AG08396 (cell line): Measurements from ENCODE around the gene BRINP3.

ENCODE experiments used
- DNase-seq: peaks from one replicate; pipeline ENCODE4 v3.0.0; 2012; ENCODE audit warnings: low spot score, mixed read lengths

The BRINP3 gene

DNA sequence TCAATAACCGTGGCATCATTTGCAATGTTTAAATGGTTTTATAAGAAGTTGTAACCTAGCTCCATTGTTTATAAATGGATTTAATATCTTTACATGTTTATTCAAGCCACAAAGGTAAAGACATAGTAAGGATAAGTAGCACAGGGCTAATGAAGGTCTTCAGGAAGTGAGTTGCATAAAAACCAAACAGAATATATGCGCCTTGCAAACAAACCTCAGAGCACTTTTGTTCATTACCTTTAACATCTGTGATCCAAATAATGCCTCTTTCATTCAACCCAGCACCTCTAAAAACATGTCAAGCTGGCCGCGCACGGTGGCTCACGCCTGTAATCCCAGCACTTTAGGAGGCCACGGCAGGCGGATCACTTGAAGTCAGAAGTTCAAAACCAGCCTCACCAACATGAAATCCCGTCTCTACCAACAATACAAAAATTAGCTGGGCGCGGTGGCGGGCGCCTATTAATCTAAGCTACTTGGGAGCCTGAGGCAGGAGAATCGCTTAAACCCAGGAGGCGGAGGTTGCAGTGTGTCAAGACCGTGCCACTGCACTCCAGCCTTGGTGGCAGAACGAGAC, 25.3 kb downstream of the BRINP3 start:
- no peak for DNase-seq

DNA sequence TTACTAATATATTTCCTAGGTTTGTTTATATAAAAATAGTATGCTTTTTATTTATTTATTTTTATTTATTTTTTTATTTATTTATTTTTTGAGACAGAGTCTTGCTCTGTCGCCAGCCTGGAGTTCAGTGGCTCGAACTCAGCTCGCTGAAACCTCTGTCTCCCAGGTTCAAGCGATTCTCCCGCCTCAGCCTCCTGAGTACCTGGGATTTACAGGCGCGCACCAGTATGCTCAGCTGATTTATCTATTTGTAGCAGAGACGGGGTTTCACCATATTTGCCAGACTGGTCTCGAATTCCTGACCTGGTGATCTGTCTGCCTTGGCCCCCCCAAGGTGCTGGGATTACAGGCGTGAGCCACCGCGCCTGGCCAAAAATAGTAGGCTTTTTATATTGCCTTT, 33.2 kb downstream of the BRINP3 start:
- DNase-seq: no peak

DNA sequence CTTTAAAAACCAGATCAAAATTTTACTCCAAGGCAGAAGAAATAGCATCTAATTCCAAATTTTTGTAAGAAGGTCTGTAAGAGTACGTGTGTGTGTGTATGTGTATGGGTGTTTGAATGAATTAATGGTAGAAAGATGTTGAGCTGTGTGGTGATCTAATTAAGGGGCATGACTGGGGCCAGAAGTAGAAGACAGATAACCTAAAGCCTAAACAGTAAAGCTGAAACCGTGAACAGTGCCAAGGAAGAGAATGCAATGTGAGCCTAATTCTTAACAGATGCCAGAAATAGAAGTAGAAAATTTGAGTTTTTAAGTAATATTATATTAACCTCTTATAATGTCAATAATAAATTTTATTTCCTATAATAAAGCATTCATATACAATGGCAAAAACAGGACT, 38.2 kb downstream of the BRINP3 start:
- no peak for DNase-seq

DNA sequence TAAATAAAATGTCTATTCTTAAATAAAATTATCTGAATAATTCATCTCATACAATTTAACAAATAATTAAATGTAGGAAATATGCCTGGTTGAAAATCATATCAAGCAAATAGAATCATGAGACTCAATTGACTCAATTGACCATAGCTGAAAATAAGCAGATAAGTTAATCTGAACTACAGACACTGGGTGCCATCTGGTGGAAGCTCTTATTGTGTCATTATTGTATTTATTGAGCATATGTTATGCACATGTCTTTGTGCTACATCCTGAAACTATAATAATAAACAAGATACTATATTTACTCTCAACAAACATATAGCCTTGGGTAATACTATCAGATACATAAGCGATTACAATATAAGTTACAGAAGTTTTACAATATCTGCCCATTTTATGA, 41.0 kb downstream of the BRINP3 start:
- peak; percentile 1 for DNase-seq

DNA sequence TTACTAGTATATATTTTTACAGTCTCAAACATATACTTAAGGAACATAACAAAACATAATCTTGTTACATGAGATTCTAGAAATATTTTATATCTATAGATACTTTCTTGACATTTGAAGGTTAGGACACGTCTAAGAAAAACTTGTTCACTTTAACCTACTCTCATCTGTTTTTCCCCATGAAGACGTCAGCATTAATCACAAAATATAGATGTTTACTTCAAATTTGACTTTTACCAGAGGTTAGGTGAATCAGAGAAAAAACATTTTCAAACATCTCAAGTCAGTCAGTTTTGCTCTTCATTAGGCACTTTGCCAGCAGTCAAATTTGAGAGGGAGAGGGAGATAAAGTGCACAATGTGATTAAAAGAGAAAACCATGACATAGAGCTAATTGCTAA, 47.7 kb downstream of the BRINP3 start:
- no peak for DNase-seq

DNA sequence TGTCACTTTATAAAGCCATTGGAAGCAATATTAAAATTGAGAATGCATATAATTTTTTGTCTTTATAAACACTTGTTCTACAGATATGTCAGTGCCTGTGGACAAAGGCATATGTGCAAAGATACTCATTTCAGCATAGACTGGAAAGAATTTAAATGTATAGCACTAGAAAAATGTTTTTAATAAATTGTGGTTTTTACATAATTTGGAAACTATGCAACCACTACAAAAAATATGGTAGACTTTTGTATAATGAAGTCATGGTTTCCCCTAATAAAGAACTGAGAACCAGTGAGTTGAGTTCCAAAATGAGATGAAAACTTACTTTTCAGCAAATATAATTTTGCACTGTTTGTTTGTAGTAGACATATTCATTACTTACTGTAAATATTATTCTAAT, 48.5 kb downstream of the BRINP3 start:
- no peak for DNase-seq

DNA sequence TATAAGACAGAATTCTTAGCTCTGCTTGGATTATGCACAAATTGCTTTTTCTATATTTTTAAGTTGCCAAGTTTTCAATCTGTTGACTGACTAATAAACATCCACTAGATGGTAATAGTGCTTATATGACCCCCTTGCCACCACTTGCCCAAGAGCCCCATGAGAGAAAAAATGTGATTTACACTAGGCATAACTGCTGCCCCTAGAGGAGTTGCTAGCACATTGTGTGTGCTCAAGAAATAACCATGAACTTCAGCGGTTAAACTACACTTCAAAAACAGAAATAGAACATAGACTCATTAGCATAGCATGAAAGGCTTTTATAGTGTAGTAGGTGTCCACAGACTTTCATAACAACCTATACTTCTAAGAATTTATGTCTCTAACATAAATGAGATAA, 61.4 kb downstream of the BRINP3 start:
- no peak for DNase-seq

DNA sequence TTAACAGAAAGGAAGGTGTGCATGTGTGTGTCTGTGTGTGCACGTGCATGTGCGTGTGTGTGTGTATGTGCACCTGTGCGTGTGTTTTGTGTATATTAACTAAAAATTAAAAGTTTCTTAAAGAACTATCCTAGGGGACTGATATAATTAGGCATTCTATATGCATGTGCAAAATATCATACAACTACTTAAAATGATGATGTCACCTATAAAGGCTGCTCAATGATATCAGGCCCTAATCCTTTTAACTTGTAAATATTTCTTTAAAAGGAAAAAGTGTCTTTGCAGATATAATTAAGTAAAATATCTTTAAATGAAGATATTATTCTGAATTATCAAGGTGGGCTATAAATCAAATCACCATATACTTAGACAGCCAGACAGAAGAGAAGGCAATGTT, 64.5 kb downstream of the BRINP3 start:
- DNase-seq: no peak

DNA sequence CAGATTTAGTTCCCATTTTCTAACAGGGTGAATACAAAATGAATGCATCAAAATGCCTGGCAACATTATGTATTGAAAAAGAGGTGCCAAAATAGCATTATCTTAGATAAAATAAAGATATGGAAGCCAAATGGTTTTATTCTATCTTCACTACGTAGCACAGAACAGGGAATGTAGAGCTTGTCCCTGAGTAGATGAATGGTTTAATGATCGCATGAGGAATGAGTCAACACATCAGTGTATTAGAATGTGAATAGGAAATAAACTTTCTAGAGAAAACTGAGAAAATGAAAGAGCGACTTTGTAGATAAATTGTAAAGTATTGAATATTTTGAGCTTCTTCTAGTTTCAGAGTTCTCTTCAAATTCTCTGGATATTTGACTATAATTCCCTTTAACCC, 74.3 kb downstream of the BRINP3 start:
- no peak for DNase-seq

DNA sequence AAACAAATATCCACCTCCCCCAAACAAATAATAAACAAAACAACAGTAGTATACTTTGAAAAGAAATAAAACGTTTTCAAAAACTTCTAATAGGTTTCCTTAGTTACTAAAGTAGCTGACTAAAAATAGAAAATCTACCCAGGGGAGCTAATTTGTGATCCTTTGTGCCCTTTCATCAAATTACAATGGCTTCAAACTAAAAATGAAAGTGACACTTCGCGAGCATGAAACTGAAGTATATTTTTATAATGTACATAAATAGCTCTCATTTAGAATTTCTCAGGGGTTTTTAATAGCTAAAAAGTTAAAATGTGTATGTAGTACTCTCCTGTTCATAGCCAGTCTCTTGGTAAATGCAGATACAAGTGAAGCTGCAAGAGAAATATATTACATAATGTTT, 78.4 kb downstream of the BRINP3 start:
- DNase-seq: no peak

DNA sequence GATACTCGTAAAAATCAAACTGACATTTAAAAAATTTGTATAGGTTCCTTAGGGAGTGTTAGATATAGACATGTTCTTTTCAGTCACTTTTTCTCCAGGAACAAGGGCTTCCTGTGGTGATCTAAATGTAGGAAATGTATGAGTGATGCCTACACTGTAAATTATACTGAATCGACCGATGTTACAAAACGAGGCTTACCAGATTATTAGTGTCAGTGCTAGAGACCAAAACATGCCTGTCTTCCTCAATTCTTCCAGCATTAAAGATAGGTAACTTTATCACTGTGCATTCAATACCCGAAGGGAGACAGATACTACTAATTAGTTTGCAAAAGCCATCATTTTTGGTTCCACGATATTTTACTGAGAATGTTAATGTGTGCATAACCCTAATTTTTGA, 86.1 kb downstream of the BRINP3 start:
- DNase-seq: no peak

DNA sequence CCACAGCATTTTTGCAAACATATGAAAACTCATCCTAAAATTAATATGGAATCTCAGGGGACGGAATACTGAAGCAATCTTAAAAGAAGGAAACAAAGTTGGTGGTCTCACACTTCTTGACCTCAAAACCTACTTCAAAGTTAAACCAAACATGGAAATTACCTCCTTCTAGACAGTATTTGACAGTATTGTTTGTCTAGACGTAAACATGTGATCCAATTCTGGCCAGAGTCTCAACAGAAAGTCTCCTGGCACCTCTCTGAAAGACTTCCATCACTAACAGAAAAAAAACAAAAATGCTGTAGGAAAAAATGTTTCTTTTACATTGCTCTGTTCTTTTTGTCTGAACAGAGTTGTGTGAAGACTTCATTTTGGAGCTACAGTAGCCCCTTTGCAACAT, 99.7 kb downstream of the BRINP3 start:
- no peak for DNase-seq

DNA sequence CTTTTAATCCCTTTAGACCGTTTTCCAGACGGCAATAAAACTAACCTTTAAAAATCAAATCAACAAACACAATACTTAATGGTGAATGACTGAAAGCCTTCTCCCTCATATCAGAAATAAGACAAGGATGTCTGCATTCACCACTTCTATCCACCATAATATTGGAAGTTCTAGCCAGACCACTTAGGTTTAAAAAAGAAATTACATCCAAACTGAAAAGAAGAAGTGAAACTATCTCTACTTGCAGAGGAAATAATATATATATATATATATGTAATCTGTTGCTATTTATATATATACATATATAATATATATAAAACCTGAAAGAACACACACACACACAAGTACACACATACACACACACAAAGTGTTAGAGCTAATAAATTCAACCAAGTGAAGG, 100.4 kb downstream of the BRINP3 start:
- DNase-seq: no peak

DNA sequence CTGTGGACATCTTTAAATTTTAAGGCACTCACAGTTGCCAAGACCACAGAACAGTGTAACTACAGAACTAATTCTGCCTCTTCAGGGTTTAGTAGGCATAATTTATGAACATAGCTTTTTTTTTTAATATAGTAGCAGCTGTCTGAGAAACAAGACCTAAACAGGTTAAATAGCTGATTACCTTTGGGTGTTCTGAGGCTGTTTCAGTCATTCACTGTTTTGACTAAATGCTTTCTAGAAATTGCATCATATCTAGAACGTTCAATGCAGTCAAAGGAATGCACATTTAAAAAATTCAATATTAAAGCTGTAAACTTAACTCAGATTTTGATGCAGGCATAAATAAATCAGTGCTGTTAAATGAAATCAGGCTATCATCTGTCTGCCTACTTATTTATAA, 101.6 kb downstream of the BRINP3 start:
- DNase-seq: no peak

DNA sequence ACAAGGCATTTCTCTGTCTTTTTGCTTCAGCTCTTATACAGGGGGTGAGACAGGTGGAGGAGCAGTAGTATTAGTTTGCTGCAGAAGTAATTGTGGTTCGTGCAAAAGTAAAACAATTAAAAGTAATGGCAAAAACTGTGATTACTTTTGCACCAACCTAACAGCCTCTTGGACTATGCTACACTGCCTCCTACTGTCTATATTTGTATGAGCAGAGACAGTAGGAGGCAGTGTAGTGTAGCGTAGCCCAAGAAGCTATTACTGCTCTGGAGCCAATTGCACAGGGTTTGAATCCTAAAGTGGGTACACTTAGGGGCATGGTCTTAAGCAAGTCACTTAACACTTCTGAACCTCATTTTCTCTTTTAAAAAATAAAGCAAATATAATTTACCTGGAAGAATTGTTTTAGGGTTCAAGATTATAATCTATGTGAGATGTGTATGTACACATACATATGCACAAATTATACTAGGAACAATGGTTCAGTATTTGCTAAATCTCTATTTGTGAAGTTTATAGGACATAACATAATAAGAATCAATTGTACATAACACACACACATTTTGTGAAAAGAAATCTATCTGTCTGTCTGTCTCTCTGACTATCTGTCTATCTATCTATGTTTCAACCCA, 103.8 kb downstream of the BRINP3 start:
- no peak for DNase-seq

DNA sequence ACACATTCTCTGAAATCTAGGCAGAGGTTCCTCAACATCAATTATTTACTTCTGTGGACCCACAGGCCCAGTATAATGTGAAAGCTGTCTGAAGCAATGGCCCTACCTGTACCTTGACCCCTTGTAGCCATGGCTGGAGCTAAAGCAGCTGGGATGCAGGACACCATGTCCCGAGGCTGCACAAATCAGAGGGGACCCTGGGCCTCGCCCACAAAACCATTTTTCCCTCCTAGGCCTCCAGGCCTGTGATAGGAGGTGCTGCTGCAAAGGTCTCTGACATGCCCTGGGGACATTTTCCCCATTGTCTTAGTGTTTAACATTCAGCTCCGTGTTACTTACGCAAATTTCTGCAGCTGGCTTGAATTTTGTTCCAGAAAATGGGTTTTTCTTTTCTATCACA, 110.5 kb downstream of the BRINP3 start:
- DNase-seq: no peak

DNA sequence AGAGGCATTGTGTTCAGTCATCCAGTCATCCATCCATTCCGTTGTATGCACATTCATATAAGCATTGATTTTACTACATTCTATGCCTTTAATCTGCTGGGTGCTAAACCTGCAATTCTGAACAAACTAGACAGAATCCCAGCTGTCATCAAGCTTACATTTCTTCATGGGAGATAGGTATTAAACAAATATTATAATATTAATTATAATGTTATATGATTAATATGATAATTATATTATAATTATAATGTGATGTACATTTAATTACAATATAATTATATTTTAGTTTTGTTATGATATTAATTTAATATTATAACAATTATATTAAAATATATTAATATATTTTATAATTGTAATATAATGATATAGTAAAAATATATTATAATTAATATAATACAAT, 112.4 kb downstream of the BRINP3 start:
- no peak for DNase-seq

DNA sequence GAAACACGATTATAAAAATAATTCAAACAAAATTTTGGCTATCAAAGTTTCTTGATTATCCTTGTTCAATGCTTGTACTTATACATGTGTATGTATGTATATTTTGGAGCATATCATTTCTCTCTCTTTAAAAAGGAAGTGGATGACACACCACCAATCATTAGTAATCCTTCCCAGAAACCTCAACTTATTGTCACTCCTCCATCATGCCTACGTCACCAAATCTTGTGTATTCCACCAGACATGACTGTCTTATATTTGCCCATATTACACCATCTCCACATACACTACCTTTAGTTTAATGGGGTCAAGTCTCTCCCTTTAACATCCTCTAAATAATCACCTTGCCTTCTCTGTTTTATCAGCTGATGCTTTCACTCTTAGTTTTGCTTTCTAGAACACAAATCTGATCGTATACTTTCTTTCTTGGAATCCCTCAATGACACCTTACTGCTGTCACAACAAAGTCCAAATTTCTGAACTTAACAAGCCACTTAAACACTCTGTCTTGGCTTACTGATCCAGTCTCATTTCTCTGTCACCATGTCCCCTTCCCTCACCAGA, 124.0 kb downstream of the BRINP3 start:
- DNase-seq: peak; percentile 5

DNA sequence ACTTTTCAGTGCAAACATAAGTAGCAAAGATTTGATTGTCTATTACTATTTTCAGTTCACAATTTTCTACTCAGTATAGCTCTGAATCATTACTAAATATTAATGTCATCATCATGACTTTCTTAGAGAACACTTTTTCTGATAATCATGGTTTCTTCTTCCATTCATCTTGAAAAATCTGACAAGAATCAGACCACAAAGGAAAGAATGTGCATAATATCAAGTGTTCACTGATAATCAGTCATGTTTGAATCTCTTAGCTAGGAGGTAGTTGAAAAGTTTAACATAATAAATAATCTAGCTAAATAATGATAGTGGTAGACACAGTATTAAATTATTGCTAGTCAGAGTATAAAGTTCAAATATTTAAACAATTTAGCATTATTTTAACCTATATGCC, 133.2 kb downstream of the BRINP3 start:
- DNase-seq: no peak

DNA sequence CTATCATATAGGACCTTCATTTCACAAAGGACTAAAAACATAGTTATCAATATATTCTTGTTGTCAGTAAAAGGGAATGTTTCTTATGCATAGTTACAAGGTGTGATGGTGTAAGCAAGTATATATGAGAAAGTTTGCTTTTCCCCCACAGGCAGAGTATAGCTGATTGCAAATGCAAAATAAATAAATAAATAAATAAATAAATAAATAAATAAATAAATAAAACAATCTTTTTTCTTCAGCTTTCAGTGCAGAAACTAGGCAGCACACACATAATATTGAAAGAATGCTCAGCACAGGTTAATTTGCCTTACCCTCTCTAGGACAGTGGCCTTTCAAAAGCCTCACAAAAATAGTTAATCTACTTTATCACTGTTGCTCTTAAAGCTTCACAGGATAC, 138.8 kb downstream of the BRINP3 start:
- DNase-seq: no peak

DNA sequence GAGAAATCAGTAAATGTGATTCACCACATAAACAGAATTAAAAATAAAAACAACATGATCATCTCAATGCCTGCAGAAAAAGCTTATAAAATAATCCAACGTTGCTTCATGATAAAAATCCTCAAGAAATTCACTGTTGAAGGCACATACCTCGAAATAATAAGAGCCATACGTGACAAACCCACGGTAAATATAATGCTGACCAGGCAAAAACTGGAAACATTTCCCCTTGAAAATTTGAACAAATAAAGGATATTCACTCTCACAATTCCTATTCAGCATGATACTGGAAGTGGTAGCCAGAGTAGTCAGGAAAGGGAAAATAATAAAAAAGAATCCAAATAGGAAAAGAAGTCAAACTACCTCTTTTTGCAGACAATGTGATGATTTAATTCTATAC, 148.8 kb downstream of the BRINP3 start:
- DNase-seq: no peak

DNA sequence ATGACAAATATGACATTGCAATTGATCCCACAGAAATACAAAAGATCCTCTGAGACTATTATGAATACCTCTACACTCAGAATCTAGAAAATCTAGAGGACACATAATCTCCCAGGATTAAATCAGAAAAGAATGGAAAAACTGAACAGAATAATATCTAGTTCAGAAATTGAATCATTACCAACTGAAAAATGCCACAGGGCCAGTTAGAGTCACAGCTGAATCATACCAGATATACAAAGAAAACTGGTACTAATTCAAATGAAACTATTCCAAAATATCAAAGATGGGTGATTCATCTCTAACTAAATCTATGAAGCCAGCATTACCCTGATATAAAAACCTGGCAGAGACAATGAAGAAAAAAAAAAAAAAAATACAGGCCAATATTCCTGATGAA, 149.3 kb downstream of the BRINP3 start:
- peak; percentile 8 for DNase-seq

DNA sequence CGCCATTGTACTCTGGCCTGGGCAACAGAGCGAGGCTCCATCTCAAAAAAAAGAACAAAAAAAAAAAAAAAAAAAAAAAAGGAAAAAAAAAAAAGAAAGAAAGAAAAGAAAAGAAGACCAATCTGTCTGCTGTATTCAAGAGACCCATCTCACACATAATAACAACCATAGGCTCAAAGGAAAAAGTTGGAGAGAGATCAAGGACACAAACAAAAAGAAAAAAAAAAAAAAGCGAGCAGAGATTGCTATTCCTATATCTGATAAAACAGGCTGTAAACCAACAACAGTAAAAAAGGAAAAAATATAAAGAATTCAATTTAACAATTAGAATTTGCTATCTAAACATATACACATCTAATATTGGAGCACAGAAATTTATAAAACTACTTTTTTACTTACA, 150.4 kb downstream of the BRINP3 start:
- DNase-seq: no peak

DNA sequence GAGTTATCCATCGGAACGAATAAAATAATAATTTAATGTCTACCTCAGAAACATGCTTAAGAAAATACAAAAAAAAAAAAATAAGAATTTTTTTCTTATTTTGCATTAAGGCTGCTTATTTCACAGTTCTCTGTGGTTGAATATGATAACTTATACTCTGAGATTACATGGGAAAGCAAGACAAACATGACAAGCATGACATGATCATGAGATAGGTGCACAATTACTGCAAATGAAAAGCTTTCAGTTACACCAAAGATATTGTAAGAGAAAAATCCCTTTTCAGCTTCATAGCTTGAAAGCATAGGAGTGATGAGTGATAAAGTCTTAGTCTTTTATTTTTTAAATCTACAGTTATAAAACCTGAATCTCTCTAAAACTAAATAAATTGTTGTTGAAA, 154.1 kb downstream of the BRINP3 start:
- no peak for DNase-seq
